Left lung (tissue), 10 donors: ENCODE measurements around the gene KLF12. TPM values are rescaled to one million over a fixed set of nuclear protein-coding genes. Genes with fewer than 3 reads are reported as not detected.

ENCODE experiments used
- ATAC-seq: fragments of 200-7000 bp; cut with Tn5 transposase; one replicate; pipeline ENCODE4 v1.9.1; 2020; ENCODE audit warnings: moderate library complexity
- DNase-seq, 4 donors: peaks; one replicate each; pipeline ENCODE4 v3.0.0-alpha.2; 2013 to 2020
- H3K27ac ChIP-seq, 2 donors: fragments of 200-600 bp; sonication (generic) in 1 of 2; one replicate each; pipeline versions ENCODE4 v1.5.0 to v1.8.0; 2020 to 2021
- H3K27me3 ChIP-seq, 2 donors: fragments of 200-600 bp; sonication (generic) in 1 of 2; one replicate each; pipeline versions ENCODE4 v1.5.0 to v1.8.0; 2020 to 2021
- H3K36me3 ChIP-seq, 2 donors: fragments of 200-600 bp; sonication (generic) in 1 of 2; one replicate each; pipeline versions ENCODE4 v1.5.0 to v1.8.0; 2020 to 2021
- H3K4me1 ChIP-seq, 2 donors: fragments of 200-600 bp; one replicate each; pipeline ENCODE4 v1.8.0; 2021
- H3K4me3 ChIP-seq, 2 donors: fragments of 200-600 bp; sonication (generic) in 1 of 2; one replicate each; pipeline versions ENCODE4 v1.5.0 to v1.8.0; 2020 to 2021; ENCODE audit warnings: mild to moderate bottlenecking in 1 of 2
- H3K9me3 ChIP-seq, 2 donors: fragments of 200-600 bp; sonication (generic) in 1 of 2; one replicate each; pipeline versions ENCODE4 v1.5.0 to v1.8.0; 2020 to 2021
- CTCF ChIP-seq, 2 donors: fragments of 200-600 bp; sonication (generic) in 1 of 2; IDR thresholded peaks; one replicate each; pipeline versions ENCODE4 v1.5.0 to v1.8.0; 2021; ENCODE audit warnings: antibody characterized with exemption in 2 of 2
- intact Hi-C, 2 donors: fragments of 100-400 bp; cut with DNase I; formaldehyde crosslinking; loops; one replicate each; pipeline versions ENCODE4 v1.11.2 to v1.14.2; 2022
- polyA plus RNA-seq, 6 donors: library from polyadenylated mRNA; unstranded; fragments of 120-200 nt; gene quantifications; one replicate each; pipeline ENCODE4 v1.2.1, GENCODE V29; 2013; ENCODE audit not compliant: insufficient read length in 6 of 6
- total RNA-seq, 2 donors: library from RNA; stranded (reverse); fragmentation: NEBNext Ultra II Directional; extraction: Animal tissue kit (Norgen Biotek cat#: 25700); gene quantifications; one replicate each; pipeline ENCODE4 v1.2.1, GENCODE V29; 2021
- donor health status: DM: no; HTN: yes; CAD: no.
- donor health status: DM: no; HTN: no; CAD: no.

Gene KLF12
- total and polyA plus RNA-seq, 8 donors: 7.8 to 27.7 (median 21.8) TPM

- intact Hi-C loops: no loop called here
- no peak overlapping the region for H3K27ac ChIP-seq
- TF ChIP-seq CTCF (IDR thresholded peaks at IDR 0.05): no peak
- ATAC-seq (no peak), DNase-seq (no peak)
- no peak overlapping the region for H3K4me3 ChIP-seq
- no peaks in the 10 kb centered on the region for H3K4me1 ChIP-seq
- no peaks in the 10 kb centered on the region for H3K36me3 ChIP-seq
- no peaks in the 10 kb centered on the region for H3K9me3 ChIP-seq
- H3K27me3 ChIP-seq: no peaks in the 10 kb centered on the region
Observed at GRCh38 chr13:74105871-74106270, 28.3 kb downstream of the KLF12 start.

GRCh38 chr13:74104661-74105275 is 29.4 kb downstream of the KLF12 start:
- intact Hi-C loops: no loop called here
- no peak for DNase-seq
- no peaks in the 10 kb centered on the region for H3K9me3 ChIP-seq
- H3K27ac ChIP-seq: no peak overlapping the region
- ATAC-seq: no peak
- no peak for TF ChIP-seq CTCF (IDR thresholded peaks at IDR 0.05)
- H3K4me3 ChIP-seq: no peak overlapping the region
- H3K27me3 ChIP-seq: no peaks in the 10 kb centered on the region
- H3K36me3 ChIP-seq: no peaks in the 10 kb centered on the region
- H3K4me1 ChIP-seq: no peaks in the 10 kb centered on the region

GRCh38 chr13:74103970-74104555 is 30.1 kb downstream of the KLF12 start:
- H3K27me3 ChIP-seq: no peaks in the 10 kb centered on the region
- no peak for TF ChIP-seq CTCF (IDR thresholded peaks at IDR 0.05)
- no peaks in the 10 kb centered on the region for H3K36me3 ChIP-seq
- no peak for DNase-seq
- no peak for ATAC-seq
- no peaks in the 10 kb centered on the region for H3K9me3 ChIP-seq
- no peak overlapping the region for H3K4me3 ChIP-seq
- H3K27ac ChIP-seq: no peak overlapping the region
- intact Hi-C loops: no loop called here
- H3K4me1 ChIP-seq: no peaks in the 10 kb centered on the region

GRCh38 chr13:74103196-74103595 is 31.0 kb downstream of the KLF12 start:
- Histone ChIP-seq H3K9me3 (no peaks in the 10 kb centered on the region), H3K4me3 (no peak overlapping the region), H3K4me1 (no peaks in the 10 kb centered on the region), H3K27ac (no peak overlapping the region), H3K27me3 (no peaks in the 10 kb centered on the region), H3K36me3 (no peaks in the 10 kb centered on the region)
- TF ChIP-seq CTCF (IDR thresholded peaks at IDR 0.05): no peak
- intact Hi-C loops: no loop called here
- DNase-seq: no peak
- no peak for ATAC-seq

- Histone ChIP-seq H3K27ac (no peak overlapping the region), H3K4me3 (no peak overlapping the region), H3K27me3 (no peaks in the 10 kb centered on the region), H3K4me1 (no peaks in the 10 kb centered on the region), H3K9me3 (no peaks in the 10 kb centered on the region), H3K36me3 (no peaks in the 10 kb centered on the region)
- intact Hi-C loops: no loop called here
- no peak for ATAC-seq
- TF ChIP-seq CTCF (IDR thresholded peaks at IDR 0.05): no peak
- no peak for DNase-seq
Observed at GRCh38 chr13:74102691-74103090, 31.5 kb downstream of the KLF12 start.
